Fibroblast of the conjunctiva (primary cell): ENCODE data around the gene TMEM176B.
"Not testable (repeated sequence)": the region's sequence is repeated elsewhere in the genome, so short reads cannot be mapped to it uniquely, and the experiment has no call there.

Experiments used
- DNase-seq: peaks from one replicate; pipeline ENCODE4 v3.0.0-alpha.2; 2010; ENCODE audit warnings: low read depth

Gene TMEM176B

DNA sequence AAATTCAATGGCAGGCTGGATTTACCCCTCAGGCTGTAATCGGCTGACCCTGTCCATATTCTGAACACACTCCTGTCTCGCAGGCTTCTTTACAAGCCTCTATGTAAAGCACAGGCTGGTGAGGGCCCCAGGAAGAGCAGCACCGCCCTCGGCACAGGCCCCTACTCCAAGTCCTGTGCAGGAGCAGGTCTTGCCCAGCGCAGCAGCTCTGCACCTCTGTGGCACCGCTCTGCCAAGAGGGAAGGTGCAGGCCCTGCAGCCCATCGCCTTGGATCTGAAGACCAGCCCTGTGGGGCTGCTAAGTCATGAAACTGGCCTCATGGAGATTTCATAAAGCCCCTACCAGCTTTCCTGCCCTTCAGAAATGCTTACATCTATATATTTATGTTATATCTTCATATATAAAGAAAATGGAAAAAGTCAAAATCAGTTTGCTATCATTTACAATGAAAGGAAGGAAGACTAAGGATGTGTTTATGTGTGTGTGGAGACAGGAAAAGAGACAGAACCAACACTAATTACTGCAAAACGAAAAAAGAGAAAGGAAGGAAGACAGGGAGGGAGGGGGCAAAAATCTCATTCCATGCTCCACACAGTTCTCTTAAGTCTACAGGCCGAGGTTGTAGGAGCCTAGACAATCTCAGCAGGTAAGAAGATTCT is 9.6 kb downstream of the TMEM176B start:
- no peak for DNase-seq

DNA sequence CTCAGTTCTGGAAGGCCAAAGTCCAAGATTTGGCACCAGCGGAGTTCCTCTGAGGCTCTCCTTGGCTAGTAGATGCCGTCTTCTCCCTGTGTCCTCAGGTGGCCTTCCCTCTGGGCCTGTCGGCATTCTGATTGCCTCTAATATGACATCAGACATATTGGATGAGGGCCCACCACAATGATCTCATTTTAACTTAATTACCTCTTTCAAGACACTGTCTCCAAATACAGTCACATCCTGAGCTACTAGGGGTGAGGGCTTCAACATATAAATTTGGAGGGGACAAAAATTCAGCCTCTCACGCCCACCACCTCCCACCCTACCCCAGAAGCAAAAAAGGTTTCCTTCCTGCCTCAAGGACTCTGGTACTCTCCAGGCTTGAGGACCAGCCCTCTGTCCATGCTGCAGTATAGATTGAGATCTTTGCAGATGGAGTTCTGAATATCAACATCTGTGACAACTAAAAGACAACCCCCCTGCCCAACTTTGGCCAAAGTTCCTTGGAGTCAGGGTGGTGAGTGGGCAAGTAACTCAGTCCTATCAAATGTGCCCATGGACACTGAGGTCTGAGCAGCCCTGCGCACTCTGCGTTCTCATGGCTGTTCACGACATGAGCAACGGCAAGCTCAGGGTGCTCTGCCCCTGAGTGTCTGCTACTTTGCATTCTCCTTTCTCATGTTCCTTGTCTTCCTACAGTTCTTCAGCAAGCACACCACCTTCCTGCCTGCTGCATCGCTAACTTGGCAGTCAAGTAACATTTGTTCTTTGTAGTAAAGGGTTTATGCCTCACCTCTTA is 11.5 kb downstream of the TMEM176B start:
- DNase-seq = peak; percentile 71

DNA sequence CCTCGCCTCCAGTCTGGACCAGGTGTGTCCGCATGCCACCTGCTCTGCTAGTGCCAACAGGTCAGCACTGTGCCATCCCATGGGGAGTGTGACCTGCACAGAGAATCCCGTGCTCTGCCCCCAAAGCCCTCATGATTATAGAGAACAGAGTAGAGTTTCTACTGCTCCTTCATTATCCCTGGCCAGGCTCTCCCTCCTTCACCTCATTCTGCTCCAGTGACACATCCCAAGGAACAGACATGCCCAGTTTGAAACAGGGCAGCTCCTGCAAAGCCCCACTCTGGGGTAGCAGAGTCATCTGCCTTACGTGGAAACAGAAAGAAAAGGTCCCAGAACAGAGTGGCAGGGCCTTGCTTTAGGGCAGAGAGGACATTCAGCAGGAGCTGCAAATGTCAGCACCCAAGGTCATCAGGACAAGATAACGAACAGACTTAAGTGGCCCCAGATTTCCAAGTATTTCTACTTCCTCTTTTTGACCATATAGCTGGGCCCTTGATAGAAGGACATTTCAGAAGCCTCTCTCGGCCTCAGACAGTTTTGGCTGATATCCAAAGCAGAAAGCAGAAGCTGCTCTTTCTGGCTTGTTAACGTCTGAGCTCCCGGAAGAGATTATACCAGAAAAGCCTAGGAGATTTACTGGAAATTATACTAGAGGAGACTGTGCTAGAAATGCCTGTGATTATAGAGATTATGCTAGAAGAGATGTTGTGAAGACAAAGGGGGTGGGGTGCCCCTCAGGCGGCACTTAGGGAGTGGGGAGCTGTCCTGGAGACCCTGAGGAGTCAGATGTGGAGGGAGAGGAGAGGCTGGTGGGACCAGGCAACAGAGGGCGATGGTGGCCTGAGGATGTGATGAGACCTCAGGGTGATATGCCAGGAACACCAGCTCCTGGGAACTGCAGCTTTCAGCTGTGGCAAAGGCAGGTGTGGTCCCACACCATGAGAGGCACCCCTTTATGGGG is 12.6 kb downstream of the TMEM176B start:
- DNase-seq = no peak

- no peak for DNase-seq
These were observed 15.2 kb downstream of the TMEM176B start for GRCh38 chr7:150784954-150785353.

DNA sequence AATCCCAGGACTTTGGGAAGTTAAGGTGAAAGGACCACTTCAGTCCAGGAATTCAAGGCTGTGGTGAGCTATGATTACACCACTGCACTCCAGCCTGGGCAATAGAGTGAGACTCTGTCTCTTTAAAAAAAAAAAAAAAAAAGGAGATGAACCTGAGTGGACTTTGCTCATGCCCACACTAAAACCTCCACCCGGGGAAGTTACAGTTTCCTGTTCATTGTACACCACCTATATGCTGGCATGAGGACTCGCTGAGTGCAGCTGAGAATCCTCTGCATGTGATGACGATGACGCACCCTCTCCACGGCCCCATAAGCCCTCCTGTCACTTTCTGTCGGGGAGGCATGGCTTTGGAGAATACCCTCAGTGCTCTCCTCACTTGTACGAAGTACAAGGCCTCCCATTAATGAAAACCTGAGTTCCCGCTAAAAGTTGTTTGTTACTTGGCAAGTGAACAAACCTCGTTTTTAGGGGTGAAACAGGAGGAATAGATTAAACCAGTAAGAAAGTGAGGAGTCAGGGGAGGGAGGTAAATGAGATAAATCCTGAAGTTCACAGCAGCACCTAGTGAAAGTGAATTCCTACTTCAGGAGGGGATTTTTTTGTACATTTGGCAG is 15.9 kb downstream of the TMEM176B start:
- DNase-seq = no peak

DNA sequence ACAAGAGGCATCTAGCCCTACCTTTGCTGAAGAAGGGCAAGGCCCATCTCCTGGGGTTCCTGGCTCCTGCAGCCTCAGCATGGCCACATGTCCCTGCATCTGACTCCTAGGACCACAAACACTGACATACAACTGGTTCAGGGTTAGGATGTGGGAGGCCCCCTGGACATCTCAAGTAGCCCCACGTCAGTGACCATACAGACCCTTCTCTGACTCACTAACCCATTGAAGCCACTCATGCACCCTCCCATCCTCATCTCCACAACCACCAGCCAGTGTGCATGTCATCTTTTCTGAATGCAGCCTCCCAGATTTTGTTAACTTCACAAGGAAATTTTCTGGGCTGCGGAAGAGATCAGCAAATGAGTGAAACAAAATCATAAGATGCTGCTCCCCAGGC is 18.2 kb downstream of the TMEM176B start:
- no peak for DNase-seq

DNA sequence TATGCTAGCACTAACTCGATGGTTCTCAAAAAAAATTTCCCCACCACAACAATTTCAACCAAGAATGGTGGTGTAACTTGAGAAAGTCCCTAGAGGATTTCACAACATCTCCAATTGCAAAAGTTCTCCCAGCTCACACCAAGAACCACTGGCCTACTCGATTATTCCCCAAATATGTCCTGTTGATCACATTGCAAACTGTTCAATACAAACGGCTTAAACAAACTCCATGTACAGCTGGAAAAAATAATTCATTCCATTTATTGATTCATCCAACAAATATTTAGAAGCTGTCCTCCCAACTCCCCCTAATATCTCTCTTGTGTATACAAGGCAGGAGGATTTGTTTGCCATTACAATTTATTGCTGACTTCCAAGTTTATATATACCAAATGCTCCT is 19.1 kb downstream of the TMEM176B start:
- peak; percentile 69 for DNase-seq

GRCh38 chr7:150780292-150780691 is 19.9 kb downstream of the TMEM176B start:
- no peak for DNase-seq

DNA sequence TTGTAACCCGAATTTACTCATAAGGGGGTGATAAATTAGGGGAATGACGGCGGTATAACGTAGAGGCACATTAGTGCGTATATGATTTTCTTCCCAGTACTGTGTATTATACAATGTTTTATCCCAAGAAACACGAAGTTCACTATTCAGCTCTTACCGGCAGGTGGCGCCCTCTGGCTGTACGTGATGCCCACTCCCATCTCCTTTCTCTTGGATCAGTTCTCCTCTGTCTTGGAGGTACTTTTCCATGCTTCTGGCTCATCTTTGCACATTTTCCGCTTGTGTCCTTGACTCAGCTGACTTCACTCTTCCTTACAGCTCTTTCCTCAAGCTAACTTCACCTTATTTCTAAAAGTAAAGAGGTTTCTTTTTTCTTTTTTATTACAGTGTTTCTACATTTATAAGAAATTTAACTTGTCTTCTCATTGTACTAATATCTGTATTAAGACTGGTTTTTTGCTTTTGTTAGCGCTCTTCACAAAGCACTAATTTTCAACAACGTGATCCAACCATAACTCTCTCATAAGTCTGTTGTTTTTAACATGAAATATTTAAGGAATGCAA is 21.3 kb downstream of the TMEM176B start:
- peak; percentile 63 for DNase-seq

DNA sequence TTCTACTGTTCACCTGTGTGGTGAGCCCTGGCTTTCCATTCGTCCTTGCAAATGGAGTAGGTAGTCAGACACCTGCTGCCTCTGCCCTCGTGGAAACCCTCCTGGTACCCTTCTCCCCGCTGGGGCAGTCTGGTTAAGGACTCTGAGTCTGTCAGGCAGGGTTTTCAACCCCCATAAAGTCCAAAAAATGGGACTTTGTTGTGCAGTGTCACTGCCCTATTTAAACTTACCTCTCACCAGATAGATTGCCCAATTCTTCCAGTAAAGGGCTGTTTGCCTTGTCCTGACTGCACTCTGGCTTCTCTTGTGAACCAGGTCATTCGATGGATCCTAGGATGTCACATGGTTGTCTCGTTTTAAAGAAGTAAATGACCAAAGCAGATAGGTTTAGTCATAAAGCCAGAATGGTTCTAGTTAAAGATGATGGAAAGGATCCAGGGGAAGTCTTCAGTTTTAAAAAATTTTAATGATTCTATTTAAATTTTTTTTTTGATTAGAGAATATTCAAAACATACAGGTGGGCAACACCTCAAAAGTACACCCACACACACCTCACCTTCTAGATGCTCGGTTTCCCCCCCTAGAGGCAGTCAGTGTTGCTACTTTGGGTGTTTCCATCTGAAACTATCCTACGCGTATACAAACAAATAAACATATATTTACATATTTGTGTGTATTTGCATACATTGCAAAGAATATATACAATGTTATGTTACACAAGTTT is 22.0 kb downstream of the TMEM176B start:
- no peak for DNase-seq

DNA sequence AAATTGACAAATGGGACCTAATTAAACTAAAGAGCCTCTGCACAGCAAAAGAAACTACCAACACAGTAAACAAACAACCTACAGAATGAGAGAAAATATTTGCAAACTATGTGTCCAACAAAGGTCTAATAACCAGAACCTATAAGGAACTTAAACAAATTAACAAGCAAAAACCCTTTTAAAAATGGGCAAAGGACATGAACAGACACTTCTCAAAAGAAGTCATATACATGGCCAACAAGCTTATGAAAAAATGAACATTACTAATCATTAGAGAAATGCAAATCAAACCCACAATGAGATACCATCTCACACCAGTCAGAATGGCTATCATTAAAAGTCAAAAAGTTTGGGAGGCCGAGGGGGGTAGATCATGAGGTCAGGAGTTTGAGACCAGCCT is 26.0 kb downstream of the TMEM176B start:
- DNase-seq = not testable (repeated sequence)

DNA sequence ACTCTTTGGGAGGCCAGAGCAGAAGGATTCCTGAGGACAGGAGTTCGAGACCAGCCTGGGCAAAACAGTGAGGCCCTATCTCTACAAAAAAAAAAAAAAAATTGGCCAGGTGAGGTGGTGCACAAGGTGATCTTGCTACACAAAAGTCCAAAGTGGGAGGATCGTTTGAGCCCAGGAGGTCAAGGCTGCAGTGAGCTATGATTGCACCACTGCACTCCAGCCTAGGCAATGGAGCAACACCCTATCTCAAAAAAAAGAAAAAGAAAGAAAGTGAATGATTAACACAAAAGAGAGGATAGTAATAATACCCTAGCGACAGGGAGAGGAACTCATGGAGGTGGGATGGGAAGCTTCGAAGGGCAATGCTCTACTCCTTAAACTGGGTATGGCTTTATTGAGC is 30.4 kb downstream of the TMEM176B start:
- no peak for DNase-seq

DNA sequence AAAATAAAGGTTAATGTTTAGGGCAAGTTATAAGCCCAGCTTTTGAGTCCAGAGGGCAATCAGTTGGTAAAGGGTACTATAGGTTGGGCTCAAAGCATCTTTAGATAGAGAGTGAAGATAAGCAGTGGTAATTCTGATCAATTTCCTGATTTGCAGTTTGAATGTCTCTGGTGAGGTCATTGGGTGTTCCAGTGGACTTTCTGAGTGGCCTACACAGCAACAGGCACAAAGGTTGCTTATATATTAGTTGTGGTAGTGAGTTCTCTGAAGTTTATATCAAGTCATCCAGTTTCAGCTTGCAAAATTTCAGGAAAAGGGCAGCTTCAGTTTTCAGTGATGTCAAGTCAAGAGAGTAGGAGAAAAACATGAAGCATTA is 33.8 kb downstream of the TMEM176B start:
- no peak for DNase-seq

GRCh38 chr7:150759479-150759878 is 40.7 kb downstream of the TMEM176B start:
- no peak for DNase-seq

DNA sequence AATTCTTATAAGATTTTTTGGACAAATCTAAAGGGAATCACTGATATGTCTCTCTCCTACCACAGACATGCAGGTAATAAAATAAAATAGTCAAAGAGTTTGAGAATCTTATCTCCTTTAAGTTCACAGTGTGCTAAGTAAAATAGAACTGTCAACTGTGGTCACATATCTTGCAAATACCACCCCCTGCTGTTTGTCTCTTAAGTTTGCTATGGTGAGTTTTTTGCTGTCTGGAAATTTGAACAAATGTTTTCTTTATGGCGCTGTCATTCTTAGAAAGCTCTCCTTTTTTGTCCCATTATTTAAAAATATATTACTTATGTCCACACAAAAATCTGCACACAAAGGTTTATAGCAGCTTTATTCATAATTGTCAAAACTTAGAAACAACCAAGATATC is 43.3 kb downstream of the TMEM176B start:
- no peak for DNase-seq

DNA sequence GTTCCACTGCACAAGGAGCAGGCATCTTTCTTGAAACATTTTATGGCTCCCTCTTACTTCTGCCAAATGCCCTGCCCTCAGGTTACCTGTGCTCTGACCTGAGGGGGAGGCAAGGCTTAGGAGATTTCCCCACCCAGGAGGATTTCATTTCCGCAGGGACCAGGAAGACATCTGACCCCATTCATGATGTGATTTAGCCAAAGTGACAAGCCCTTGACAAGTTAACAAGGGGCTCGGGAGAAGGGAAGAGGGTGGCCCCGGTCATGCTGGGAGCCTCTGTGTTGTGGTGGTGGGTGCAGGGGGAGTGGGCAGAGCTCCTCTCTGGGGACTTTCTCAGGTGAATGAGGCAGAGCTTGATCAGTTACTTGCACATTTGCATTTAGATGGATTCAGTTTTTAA is 44.0 kb downstream of the TMEM176B start:
- DNase-seq = no peak

GRCh38 chr7:150755473-150756099 is 44.6 kb downstream of the TMEM176B start:
- no peak for DNase-seq

- no peak for DNase-seq
These were observed 45.2 kb downstream of the TMEM176B start for GRCh38 chr7:150754951-150755350.

- DNase-seq = no peak
These were observed 46.1 kb downstream of the TMEM176B start for GRCh38 chr7:150753826-150754603.

GRCh38 chr7:150753239-150753638 is 46.9 kb downstream of the TMEM176B start:
- no peak for DNase-seq
